ENCODE results near the gene ZNRF1. TPM values are rescaled to one million over a fixed set of nuclear protein-coding genes. Genes with fewer than 3 reads are reported as not detected.

Gene ZNRF1
- polyA plus RNA-seq, 1 donor: 53.4 TPM

Other genes starting within 250 kb of the ZNRF1 start
- gene FA2H, start 224.2 kb upstream of the ZNRF1 start, polyA plus RNA-seq (ENCODE audit: insufficient read length): 0.22 TPM
- gene WDR59, start 13.9 kb upstream of the ZNRF1 start, polyA plus RNA-seq (ENCODE audit: insufficient read length): 58.0 TPM
- 3.7 TPM for gene LDHD, start 117.8 kb downstream of the ZNRF1 start, polyA plus RNA-seq (ENCODE audit: insufficient read length)
- gene ZFP1, start 149.5 kb downstream of the ZNRF1 start, polyA plus RNA-seq (ENCODE audit: insufficient read length): 11.9 TPM
- 0.23 TPM for gene CTRB2, start 208.1 kb downstream of the ZNRF1 start, polyA plus RNA-seq (ENCODE audit: insufficient read length)
- 0.15 TPM for gene CTRB1, start 220.0 kb downstream of the ZNRF1 start, polyA plus RNA-seq (ENCODE audit: insufficient read length)